Sigmoid colon (tissue), 7 donors: ENCODE measurements around the gene QKI. TPM values are rescaled to one million over a fixed set of nuclear protein-coding genes. Genes with fewer than 3 reads are reported as not detected.
"Not testable (repeated sequence)": the region's sequence is repeated elsewhere in the genome, so short reads cannot be mapped to it uniquely, and the experiment has no call there.

Experiments
- DNase-seq: peaks from one replicate; pipeline ENCODE4 v3.0.0-alpha.2; 2019
- H3K27ac ChIP-seq, 4 donors: fragments of 200-600 bp; sonication (generic); one replicate each; pipeline ENCODE4 v1.5.1; 2016 to 2019; ENCODE audit warnings: mild to moderate bottlenecking in 1 of 4
- H3K27me3 ChIP-seq, 3 donors: fragments of 200-600 bp; sonication (generic); one replicate each; pipeline ENCODE4 v1.5.1; 2019; ENCODE audit warnings: mild to moderate bottlenecking in 1 of 3
- H3K36me3 ChIP-seq, 4 donors: fragments of 200-600 bp; sonication (generic); one replicate each; pipeline ENCODE4 v1.5.1; 2016 to 2019
- H3K4me1 ChIP-seq, 4 donors: fragments of 200-600 bp; sonication (generic); one replicate each; pipeline ENCODE4 v1.5.1; 2017 to 2019
- H3K4me3 ChIP-seq, 4 donors: fragments of 200-600 bp; sonication (generic); one replicate each; pipeline ENCODE4 v1.5.1; 2017 to 2019; ENCODE audit warnings: mild to moderate bottlenecking in 2 of 4, moderate library complexity in 1 of 4
- H3K9me3 ChIP-seq, 4 donors: fragments of 200-600 bp in 3 of 4; sonication (generic) in 3 of 4; one replicate each; pipeline versions ENCODE4 v1.5.1 to v1.6.1; 2013 to 2019
- CTCF ChIP-seq, 4 experiments: fragments of 450-650 bp in 3 of 4; fragments of 200-600 bp in 1 of 4; IDR thresholded peaks; one replicate each; pipeline ENCODE4 v1.5.1; 2016 to 2019; ENCODE audit warnings: antibody characterized with exemption in 4 of 4, mild to moderate bottlenecking in 3 of 4, moderate library complexity in 2 of 4
- EP300 ChIP-seq, 4 donors: sonication (generic); formaldehyde crosslinking; IDR thresholded peaks; one replicate each; pipeline ENCODE4 v1.6.1; 2017; ENCODE audit warnings: antibody characterized with exemption in 4 of 4
- POLR2A ChIP-seq, 2 donors: fragments of 450-650 bp; IDR thresholded peaks; one replicate each; pipeline ENCODE4 v1.6.1; 2016; ENCODE audit warnings: antibody characterized with exemption in 2 of 2, mild to moderate bottlenecking in 2 of 2, moderate library complexity in 2 of 2
- POLR2AphosphoS5 ChIP-seq, 4 donors: sonication (generic); formaldehyde crosslinking; IDR thresholded peaks; one replicate each; pipeline ENCODE4 v1.6.1; 2017; ENCODE audit warnings: antibody characterized with exemption in 4 of 4
- WGBS, 2 donors: extraction: QIAGEN DNeasy Blood & Tissue Kit; methylation state at CpG; one replicate each; pipeline ENCODE4 v1.1.7; 2013; 5-methylcytosine and 5-hydroxymethylcytosine counted together
- intact Hi-C: fragments of 100-400 bp; cut with DNase I; formaldehyde crosslinking; loops from one replicate; pipeline ENCODE4 v1.15.1; 2023
- polyA plus RNA-seq, 3 donors: library from polyadenylated mRNA; stranded (reverse); fragments of 200-250 nt; gene quantifications; one replicate each; pipeline ENCODE4 v1.2.3, GENCODE V29; 2013
- total RNA-seq, 4 donors: library from RNA; depleted of rRNA; stranded (reverse); fragments of >200 nt; gene quantifications; one replicate each; pipeline ENCODE4 v1.1.0, GENCODE V29; 2016
- donor health status: healthy with polysubstance abuse.
- donor health status: Bipolar disorder and iron deficiency.
- donor health status: healthy.

The QKI gene
- total and polyA plus RNA-seq, 7 donors = 9.2 to 146 (median 139) TPM

GRCh38 chr6:163375361-163375760 is 39.2 kb upstream of the QKI start:
- intact Hi-C loops = no loop called here
- TF ChIP-seq EP300 (IDR thresholded peaks at IDR 0.05) (no peak), POLR2AphosphoS5 (IDR thresholded peaks at IDR 0.05) (no peak), POLR2A (IDR thresholded peaks at IDR 0.05) (no peak), CTCF (IDR thresholded peaks at IDR 0.05) (no peak)
- H3K27ac ChIP-seq = no peak overlapping the region
- no peaks in the 10 kb centered on the region for H3K4me1 ChIP-seq
- no peaks in the 10 kb centered on the region for H3K36me3 ChIP-seq
- no peak overlapping the region for H3K4me3 ChIP-seq
- H3K9me3 ChIP-seq = no peaks in the 10 kb centered on the region
- 85 to 92% methylated on average over 10 of the region's 10 CpGs for WGBS, 2 donors
- peaks cover 0 to 2% (median 0%) of the 10 kb centered on the region in 3 donors for H3K27me3 ChIP-seq
- no peak for DNase-seq

- no peak for DNase-seq
- WGBS, 2 donors = 88 to 94% methylated on average over 7 of the region's 7 CpGs
- Histone ChIP-seq H3K4me1 (no peaks in the 10 kb centered on the region), H3K27me3 (peaks cover 0 to 2% (median 0%) of the 10 kb centered on the region in 3 donors), H3K4me3 (no peak overlapping the region), H3K27ac (no peak overlapping the region), H3K36me3 (no peaks in the 10 kb centered on the region), H3K9me3 (no peaks in the 10 kb centered on the region)
- intact Hi-C loops = no loop called here
- no peak for TF ChIP-seq POLR2AphosphoS5 (IDR thresholded peaks at IDR 0.05)
- TF ChIP-seq EP300 (IDR thresholded peaks at IDR 0.05) = no peak
- no peak for TF ChIP-seq POLR2A (IDR thresholded peaks at IDR 0.05)
- no peak for TF ChIP-seq CTCF (IDR thresholded peaks at IDR 0.05)
Observed at GRCh38 chr6:163376187-163376586, 38.3 kb upstream of the QKI start.

GRCh38 chr6:163377561-163377960 is 37.0 kb upstream of the QKI start:
- no peak for TF ChIP-seq EP300 (IDR thresholded peaks at IDR 0.05)
- TF ChIP-seq POLR2A (IDR thresholded peaks at IDR 0.05) = no peak
- no peak for TF ChIP-seq CTCF (IDR thresholded peaks at IDR 0.05)
- TF ChIP-seq POLR2AphosphoS5 (IDR thresholded peaks at IDR 0.05) = no peak
- H3K27ac ChIP-seq = no peak overlapping the region
- no peaks in the 10 kb centered on the region for H3K27me3 ChIP-seq
- H3K36me3 ChIP-seq = no peaks in the 10 kb centered on the region
- no peaks in the 10 kb centered on the region for H3K4me1 ChIP-seq
- no peak for DNase-seq
- intact Hi-C loops = no loop called here
- WGBS, 2 donors = 91 to 94% methylated on average over 10 of the region's 10 CpGs
- H3K4me3 ChIP-seq = no peak overlapping the region
- no peaks in the 10 kb centered on the region for H3K9me3 ChIP-seq

GRCh38 chr6:163380216-163380615 is 34.3 kb upstream of the QKI start:
- Histone ChIP-seq H3K27ac (no peak overlapping the region), H3K27me3 (no peaks in the 10 kb centered on the region), H3K4me1 (no peaks in the 10 kb centered on the region), H3K4me3 (no peak overlapping the region), H3K9me3 (no peaks in the 10 kb centered on the region), H3K36me3 (no peaks in the 10 kb centered on the region)
- intact Hi-C loops = no loop called here
- WGBS, 2 donors = 75 to 85% methylated on average over 7 of the region's 7 CpGs
- no peak for DNase-seq
- TF ChIP-seq CTCF (IDR thresholded peaks at IDR 0.05) = no peak
- no peak for TF ChIP-seq POLR2AphosphoS5 (IDR thresholded peaks at IDR 0.05)

- intact Hi-C loops = no loop called here
- no peaks in the 10 kb centered on the region for H3K36me3 ChIP-seq
- DNase-seq = no peak
Observed at GRCh38 chr6:163381118-163381756, 33.3 kb upstream of the QKI start.

GRCh38 chr6:163383396-163383795 is 31.1 kb upstream of the QKI start:
- 75 to 85% methylated on average over 3 of the region's 3 CpGs for WGBS, 2 donors
- intact Hi-C loops, H3K27ac ChIP-seq: not testable (repeated sequence)

More at GRCh38 chr6:163381118-163381756, 33.3 kb upstream of the QKI start:
- Histone ChIP-seq H3K4me3 (no peak overlapping the region), H3K27me3 (no peaks in the 10 kb centered on the region), H3K27ac (no peak overlapping the region), H3K4me1 (no peaks in the 10 kb centered on the region), H3K9me3 (no peaks in the 10 kb centered on the region)
- WGBS, 2 donors = 77 to 91% methylated on average over 8 of the region's 8 CpGs
- TF ChIP-seq POLR2A (IDR thresholded peaks at IDR 0.05) = no peak
- TF ChIP-seq EP300 (IDR thresholded peaks at IDR 0.05) = no peak
- TF ChIP-seq POLR2AphosphoS5 (IDR thresholded peaks at IDR 0.05) = no peak
- no peak for TF ChIP-seq CTCF (IDR thresholded peaks at IDR 0.05)

More at GRCh38 chr6:163383396-163383795, 31.1 kb upstream of the QKI start:
- not testable (repeated sequence) for H3K27me3 ChIP-seq, H3K9me3 ChIP-seq, DNase-seq, H3K4me1 ChIP-seq, H3K36me3 ChIP-seq, H3K4me3 ChIP-seq
